Type B pancreatic cell (in vitro differentiated cells): Measurements from ENCODE around the gene HPSE2. TPM values are rescaled to one million over a fixed set of nuclear protein-coding genes. Genes with fewer than 3 reads are reported as not detected.

Experiments
- DNase-seq: peaks from one replicate; pipeline ENCODE4 v3.0.0; 2021; ENCODE audit warnings: mixed read lengths; ENCODE audit not compliant: unreplicated experiment; ENCODE audit errors: extremely low spot score
- H3K27ac Mint-ChIP-seq: 2 replicates; pipeline ENCODE4 v1.8.0; 2021; ENCODE audit warnings: mild to moderate bottlenecking, mixed read lengths
- H3K27me3 Mint-ChIP-seq: 2 replicates; pipeline ENCODE4 v1.8.0; 2021; ENCODE audit warnings: mixed read lengths
- H3K36me3 Mint-ChIP-seq: 2 replicates; pipeline ENCODE4 v1.8.0; 2021; ENCODE audit warnings: mixed read lengths
- H3K4me1 Mint-ChIP-seq: one replicate; pipeline ENCODE4 v1.8.0; 2021; ENCODE audit warnings: mixed read lengths; ENCODE audit not compliant: unreplicated experiment
- H3K4me3 Mint-ChIP-seq: 2 replicates; pipeline ENCODE4 v1.8.0; 2021; ENCODE audit warnings: mild to moderate bottlenecking, mixed read lengths
- H3K9me3 Mint-ChIP-seq: 2 replicates; pipeline ENCODE4 v1.8.0; 2021; ENCODE audit warnings: mixed read lengths
- CTCF ChIP-seq: fragments of 200-600 bp; sonication (generic); conservative IDR thresholded peaks from 2 replicates; pipeline ENCODE4 v1.5.0; 2021; ENCODE audit warnings: antibody characterized with exemption, mild to moderate bottlenecking
- total RNA-seq: library from RNA; stranded (reverse); gene quantifications from 2 replicates; pipeline ENCODE4 v1.2.1, GENCODE V29; 2021; ENCODE audit warnings: low replicate concordance

The HPSE2 gene
- total RNA-seq, 1 donor from 2014 or later: 19.8 TPM

GRCh38 chr10:98621630-98622029 lies 614.0 kb downstream of the HPSE2 start:
- Mint-ChIP-seq H3K4me1 (peaks cover 18% of the 10 kb centered on the region), H3K27ac (no peak overlapping the region), H3K27me3 (no peaks in the 10 kb centered on the region), H3K9me3 (no peaks in the 10 kb centered on the region), H3K36me3 (no peaks in the 10 kb centered on the region), H3K4me3 (no peak overlapping the region)
- no peak for TF ChIP-seq CTCF
- DNase-seq: no peak

- DNase-seq: no peak
- Mint-ChIP-seq H3K4me3 (no peak overlapping the region), H3K9me3 (no peaks in the 10 kb centered on the region), H3K36me3 (no peaks in the 10 kb centered on the region), H3K27me3 (no peaks in the 10 kb centered on the region), H3K4me1 (peaks cover 18% of the 10 kb centered on the region), H3K27ac (no peak overlapping the region)
- no peak for TF ChIP-seq CTCF
Observed at GRCh38 chr10:98620503-98620902, 615.1 kb downstream of the HPSE2 start.

- no peak for DNase-seq
- H3K9me3 Mint-ChIP-seq: no peaks in the 10 kb centered on the region
- H3K36me3 Mint-ChIP-seq: no peaks in the 10 kb centered on the region
- TF ChIP-seq CTCF: no peak
- no peaks in the 10 kb centered on the region for H3K27me3 Mint-ChIP-seq
- peaks cover 18% of the 10 kb centered on the region for H3K4me1 Mint-ChIP-seq
- H3K27ac Mint-ChIP-seq: no peak overlapping the region
- H3K4me3 Mint-ChIP-seq: no peak overlapping the region
Observed at GRCh38 chr10:98619446-98619845, 616.2 kb downstream of the HPSE2 start.

- Mint-ChIP-seq H3K9me3 (no peaks in the 10 kb centered on the region), H3K4me3 (no peak overlapping the region), H3K4me1 (peaks cover 18% of the 10 kb centered on the region), H3K36me3 (no peaks in the 10 kb centered on the region), H3K27ac (no peak overlapping the region), H3K27me3 (no peaks in the 10 kb centered on the region)
- DNase-seq: no peak
- no peak for TF ChIP-seq CTCF
Observed at GRCh38 chr10:98617906-98618520, 617.6 kb downstream of the HPSE2 start.

- Mint-ChIP-seq H3K4me3 (no peak overlapping the region), H3K4me1 (peaks cover 17% of the 10 kb centered on the region), H3K27ac (no peak overlapping the region), H3K36me3 (no peaks in the 10 kb centered on the region), H3K9me3 (no peaks in the 10 kb centered on the region), H3K27me3 (no peaks in the 10 kb centered on the region)
- DNase-seq: no peak
- no peak for TF ChIP-seq CTCF
Observed at GRCh38 chr10:98613446-98613845, 622.2 kb downstream of the HPSE2 start.

GRCh38 chr10:98611436-98611835 lies 624.2 kb downstream of the HPSE2 start:
- H3K9me3 Mint-ChIP-seq: no peaks in the 10 kb centered on the region
- no peaks in the 10 kb centered on the region for H3K36me3 Mint-ChIP-seq
- no peak for TF ChIP-seq CTCF
- DNase-seq: no peak
- H3K4me3 Mint-ChIP-seq: no peak overlapping the region
- H3K27me3 Mint-ChIP-seq: no peaks in the 10 kb centered on the region
- H3K4me1 Mint-ChIP-seq: peaks cover 22% of the 10 kb centered on the region
- H3K27ac Mint-ChIP-seq: no peak overlapping the region
